SIG-M5 treated with dmso at 0.1 percent for 504 hours (cell line): ENCODE results near the gene ERFE.

Source experiments
- DNase-seq: peaks from one replicate; lab custom pipeline; 2025; ENCODE audit not compliant: unreplicated experiment; lab: John Stamatoyannopoulos, UW

ERFE gene

DNA sequence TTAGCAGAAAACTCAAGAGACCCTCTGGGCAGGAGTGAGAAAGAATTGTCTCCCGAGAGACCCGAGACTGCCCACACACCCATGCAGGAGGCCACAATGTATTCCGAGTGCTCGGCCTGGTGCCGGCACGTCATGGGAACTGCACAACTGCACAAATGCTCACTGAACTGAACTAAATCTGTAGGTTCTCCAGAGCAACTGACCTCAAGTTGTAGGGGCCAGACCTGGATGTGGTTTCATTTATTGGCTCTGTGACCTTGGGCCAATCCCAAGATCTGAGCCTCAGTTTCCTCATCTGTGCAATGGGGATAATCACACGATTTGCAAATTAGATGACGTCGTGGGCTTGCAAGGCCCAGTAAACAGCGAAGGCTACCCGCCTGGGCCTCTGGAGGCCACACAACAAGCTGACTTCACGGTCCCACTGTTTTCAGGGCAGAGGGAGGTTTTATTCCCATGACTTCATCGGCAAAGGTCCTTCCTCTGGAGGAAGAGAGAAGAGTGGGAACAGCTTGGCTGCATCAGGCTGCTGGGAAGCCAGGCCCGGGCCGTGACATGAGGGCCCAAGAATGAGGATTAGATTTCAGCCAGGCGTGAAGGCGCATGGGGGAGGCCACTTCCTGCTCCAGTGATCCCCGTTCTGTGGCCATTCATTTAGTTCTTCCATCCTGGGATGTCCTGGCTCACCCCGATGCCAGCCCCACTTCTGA is 3.6 kb upstream of the ERFE start:
- no peak for DNase-seq

DNA sequence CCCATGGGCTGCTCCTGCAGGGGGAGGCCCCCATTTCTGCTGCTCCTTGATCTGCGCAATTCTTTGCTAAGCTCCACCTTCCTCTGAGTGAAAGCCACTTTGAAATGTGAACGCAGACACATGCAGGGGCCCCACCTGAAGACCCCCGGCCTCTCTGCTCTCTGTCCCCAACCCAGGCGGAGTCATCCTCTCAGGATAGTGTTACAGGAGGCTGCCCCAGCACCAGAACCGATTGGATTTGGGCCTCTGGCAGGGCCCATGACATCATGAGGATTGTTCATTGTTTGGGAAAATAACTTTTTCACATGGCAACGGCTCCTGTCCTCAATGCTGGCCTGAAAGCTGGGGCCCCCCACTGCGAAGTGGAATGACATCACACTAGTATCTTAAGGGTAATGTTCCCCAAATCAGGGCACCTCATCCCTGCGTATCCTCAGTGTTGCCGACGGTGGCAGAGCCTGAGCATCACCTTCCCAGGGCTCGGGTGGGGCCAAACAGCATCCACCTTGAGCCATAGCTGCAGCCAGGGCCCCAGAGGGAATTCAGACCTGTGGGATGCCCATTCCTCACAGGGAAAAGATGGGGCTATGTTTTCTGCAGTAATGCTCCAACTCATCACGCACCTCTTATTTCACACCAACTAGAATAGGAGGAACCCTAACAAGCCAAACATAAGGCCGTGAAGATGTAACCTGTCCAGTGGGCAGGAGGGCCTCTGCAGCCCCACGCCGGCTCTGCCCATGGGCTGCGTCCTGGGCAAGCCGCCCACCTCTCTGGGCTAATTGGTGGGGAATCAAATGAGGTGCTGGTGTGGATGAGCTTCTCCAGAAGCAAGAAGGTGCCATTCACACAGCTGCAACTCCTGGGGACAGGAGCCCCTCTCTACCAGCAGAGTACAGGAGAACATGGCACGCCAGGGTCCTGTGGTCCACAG is 2.7 kb upstream of the ERFE start:
- DNase-seq = no peak

DNA sequence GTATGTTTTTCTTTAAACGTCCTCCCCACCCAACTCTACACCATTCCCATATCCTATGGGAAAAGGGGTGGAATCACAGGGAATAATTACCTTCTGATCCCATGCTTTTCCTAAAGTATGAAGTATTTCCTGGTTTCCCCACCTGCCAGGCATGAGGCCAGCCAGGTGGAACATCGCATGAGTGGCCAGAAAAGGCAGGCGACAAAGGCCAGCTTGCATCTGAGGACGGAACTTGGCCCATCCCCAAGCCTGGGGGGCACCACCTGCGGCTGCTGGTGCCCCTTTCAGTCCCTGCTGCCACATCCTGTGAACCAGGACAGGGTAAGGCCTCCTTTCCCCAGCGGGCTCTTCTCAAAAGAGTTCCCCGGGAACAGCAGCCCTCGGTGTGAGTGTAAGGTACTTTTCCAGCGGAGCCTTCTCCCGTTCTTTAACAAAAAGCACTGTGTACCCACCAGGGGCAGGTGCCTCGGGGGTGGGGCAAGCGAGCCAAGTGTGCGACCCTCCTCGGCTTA is 1.2 kb upstream of the ERFE start:
- no peak for DNase-seq

GRCh38 chr2:238158018-238158508 is 707 bp upstream of the ERFE start:
- DNase-seq = no peak

DNA sequence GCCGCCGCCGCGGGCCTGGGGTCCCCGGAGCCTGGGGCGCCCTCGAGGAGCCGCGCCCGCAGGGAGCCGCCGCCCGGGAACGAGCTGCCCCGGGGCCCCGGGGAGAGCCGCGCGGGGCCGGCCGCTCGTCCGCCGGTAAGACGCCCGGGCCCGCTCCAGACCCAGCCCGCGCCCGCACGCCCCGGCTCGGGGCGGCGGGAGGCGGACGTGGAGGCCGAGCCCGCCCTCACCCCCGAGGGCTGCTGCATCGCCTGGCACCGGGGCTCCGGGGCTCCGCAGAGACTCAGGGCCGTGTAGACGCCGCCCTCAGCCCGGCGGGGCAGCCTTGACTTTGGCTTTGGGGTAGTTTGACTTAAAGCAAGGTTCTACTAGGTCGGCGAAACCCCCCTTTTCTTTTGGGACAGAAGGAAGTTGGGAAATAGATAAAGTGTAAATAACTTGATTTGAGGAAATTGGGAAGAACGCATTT is 335 bp downstream of the ERFE start:
- DNase-seq = no peak

DNA sequence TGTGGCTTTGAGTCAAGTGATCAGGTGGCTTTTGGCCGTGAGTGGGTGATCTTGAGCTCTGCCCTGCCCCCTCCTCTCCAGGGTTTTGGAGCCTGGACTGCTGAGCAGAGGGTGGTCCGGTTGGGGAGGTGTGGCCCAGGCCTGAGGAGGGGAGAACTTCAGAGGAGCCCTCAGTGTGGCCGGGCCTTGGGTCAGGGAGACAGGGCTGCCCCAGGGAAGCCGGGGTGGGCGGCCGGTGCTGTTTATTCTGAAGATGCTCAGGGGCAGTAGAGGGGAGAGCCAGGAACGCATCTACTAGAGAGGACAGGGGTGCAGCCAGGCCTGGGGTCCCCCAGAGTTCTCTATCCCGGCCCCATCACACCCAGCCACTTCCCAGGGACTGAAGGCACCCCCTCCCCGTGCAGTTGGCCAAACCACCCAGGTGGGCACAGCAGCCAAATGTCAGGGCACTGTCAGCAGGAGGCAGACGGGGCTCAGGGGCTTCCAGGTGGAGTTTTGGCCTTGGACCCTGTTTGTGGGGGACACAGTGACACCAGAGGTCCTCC is 963 bp downstream of the ERFE start:
- DNase-seq = no peak

DNA sequence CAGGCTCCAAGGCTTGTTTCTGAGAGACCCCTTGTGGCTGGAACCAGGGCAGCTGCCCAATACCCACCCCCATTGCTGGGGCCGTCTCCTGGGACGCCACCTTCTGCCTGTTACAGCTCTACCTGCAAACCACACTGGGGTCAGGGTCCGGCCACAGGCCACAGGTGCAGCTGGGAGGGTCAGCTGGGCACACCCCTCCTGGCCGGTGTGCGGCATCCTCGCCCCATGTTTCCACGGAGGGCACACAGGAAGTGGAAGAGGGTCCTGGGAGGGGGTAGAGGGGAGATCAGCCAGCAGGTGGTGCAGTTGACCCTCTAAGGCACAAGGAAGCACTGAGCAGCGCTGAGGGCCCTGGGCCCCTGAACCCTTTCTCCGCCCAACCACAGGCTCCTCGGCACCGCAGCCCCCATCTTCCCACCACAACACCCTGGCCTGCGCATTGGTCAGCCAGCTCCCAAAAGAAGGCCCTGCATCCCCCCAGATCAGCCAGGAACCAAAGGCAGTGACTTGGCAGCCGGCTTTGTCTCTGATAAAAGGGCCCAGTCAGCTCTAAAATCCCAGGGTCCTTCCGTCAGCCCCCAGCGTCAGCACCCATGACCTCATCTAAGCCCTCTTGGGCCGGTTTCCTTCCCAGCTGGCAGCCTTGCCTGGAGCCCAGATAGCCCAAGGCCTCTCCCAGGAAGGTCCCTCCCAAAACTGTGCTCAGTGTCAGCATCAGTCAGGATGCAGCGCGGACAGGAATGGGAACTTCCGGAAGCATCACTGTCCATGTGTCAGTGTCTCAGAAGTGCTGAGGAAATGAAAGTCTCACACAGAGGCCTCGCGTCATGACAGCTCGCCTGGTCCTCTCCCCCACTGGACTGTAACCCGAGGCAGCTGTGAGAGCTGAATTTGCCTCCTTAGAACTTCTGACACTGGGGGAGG is 1.7 kb downstream of the ERFE start:
- DNase-seq = no peak

- DNase-seq = no peak
Observed at GRCh38 chr2:238161291-238162051, 2.7 kb downstream of the ERFE start.

DNA sequence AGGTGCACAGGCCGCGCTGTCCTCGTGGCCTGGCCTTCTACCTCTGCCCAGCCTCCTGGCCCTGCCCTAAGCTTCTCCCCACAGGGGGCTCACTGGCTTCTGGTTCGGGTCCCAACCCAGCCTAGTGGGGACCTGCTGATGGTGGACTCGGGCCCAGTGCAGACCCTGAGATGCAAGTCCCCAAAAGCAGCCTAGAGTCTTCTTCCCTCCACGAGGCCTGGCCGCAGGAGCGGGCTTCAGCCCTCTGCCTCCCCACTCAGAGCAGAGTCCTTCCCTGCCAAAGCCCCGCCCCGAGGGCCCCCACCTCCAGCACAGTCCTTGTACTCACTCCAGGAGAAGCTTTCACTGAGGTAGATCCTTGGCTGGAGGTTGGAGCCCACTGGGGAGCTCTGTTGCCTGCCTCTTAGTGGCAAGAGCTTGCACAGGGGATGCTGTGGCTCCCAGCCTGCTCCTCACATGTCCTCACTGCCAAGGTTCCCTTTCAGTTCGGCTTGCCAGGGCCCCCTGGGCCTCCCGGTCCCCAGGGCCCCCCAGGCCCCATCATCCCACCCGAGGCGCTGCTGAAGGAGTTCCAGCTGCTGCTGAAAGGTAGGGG is 3.6 kb downstream of the ERFE start:
- DNase-seq = no peak

DNA sequence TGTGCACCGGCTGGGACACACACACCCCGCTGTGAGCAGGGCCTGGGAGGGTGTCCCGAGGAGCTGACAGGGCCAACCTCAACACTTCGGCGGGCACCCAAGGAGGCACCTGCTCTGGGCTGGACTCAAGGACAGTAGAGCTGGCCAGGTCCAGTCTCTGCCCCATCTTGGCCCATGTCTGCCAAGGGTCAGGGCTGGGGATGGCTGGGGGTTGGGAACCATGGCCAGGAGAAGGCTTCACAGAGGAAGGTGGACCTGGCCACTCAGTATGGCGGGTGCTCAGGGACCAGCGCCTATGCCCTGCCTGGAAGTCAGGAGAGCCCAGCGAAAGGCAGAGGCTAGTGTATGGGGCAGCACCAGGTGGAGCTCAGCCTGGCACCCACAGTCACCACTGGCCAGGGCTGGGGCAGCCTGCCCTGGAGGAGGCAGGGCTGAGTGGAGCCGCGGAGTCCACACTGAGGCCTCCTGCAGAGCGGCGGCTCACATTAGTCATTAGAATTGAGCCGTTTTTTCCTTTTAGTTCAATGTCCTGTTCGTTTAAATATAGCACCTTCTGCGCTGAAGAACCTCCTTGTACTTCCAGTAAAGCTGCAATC is 4.2 kb downstream of the ERFE start:
- DNase-seq = no peak

DNA sequence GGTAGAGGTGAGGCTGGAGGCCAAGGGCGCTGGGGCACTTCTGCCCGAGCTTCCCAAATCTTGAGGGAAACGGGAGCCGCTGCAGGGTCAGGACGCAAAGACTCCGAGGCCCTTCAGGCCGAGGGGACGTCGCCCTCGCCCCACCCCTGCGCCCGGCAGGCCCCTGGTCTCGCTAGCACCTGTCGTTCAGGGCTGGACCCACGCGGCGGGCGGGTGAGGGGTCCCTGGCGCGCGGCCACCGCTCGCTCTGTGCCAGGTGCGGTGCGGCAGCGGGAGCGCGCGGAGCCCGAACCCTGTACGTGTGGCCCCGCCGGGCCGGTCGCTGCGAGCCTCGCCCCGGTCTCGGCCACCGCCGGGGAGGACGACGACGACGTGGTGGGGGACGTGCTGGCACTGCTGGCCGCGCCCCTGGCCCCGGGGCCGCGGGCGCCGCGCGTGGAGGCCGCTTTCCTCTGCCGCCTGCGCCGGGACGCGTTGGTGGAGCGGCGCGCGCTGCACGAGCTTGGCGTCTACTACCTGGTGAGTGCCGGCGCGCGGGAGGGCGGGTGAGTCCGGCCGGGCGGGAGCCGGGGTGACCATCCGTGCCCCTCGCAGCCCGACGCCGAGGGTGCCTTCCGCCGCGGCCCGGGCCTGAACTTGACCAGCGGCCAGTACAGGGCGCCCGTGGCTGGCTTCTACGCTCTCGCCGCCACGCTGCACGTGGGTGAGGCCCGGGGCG is 4.9 kb downstream of the ERFE start:
- no peak for DNase-seq

DNA sequence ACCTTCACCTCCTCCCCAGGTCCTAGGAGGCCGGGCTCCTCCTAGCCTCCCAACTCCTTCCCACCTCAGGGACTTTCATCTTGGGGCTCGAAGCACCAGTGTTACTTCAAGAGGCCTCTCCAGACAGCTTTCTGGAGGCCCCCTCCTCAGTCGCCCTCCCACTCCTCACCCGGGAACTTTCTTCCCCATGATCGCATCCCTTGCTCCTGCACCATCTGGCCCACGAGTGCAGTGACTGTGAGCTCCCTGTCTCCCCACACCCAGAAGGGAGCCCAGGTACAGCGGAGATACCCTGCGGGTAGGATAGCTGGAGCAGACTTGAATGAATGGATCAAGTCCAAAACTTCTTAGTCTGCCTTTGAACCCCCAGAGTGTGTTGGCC is 6.1 kb downstream of the ERFE start:
- no peak for DNase-seq

GRCh38 chr2:238165288-238165921 is 6.6 kb downstream of the ERFE start:
- DNase-seq = no peak

GRCh38 chr2:238166391-238167343 is 7.9 kb downstream of the ERFE start:
- no peak for DNase-seq

- no peak for DNase-seq
Observed at GRCh38 chr2:238167344-238167715, 8.6 kb downstream of the ERFE start.

DNA sequence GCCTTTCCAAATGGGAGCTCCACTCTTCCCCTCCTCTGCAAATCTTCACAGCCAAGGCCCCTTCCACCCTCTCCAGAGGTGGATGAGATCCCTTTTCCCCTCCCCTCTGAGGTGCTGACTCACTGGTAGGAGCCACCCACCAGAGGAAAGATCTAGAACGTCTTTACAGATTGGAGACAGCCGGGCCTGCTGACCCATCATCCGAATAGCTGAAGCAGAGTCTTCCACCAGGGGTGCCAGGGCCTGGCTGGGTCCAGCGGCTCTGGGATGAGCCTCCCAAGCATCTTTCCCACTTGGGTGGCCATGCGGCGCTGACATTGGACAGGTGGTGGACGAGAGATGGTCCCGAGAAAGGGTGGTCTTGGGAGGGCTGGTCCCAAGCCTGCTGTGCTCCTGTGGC is 9.0 kb downstream of the ERFE start:
- no peak for DNase-seq
